Adrenal gland (tissue), 5 donors: ENCODE results near the gene ADAM15.

Experiments
- POLR2A ChIP-seq, 2 donors: fragments of 450-650 bp; IDR thresholded peaks; one replicate each; pipeline ENCODE4 v1.6.1; 2017; ENCODE audit warnings: antibody characterized with exemption in 2 of 2, mild to moderate bottlenecking in 2 of 2, moderate library complexity in 1 of 2
- TF ChIP-seq, protein P1 (sequence below), 6 experiments: fragments of 450-650 bp in 4 of 6; fragments of 200-600 bp in 2 of 6; sonication (generic) in 1 of 6; IDR thresholded peaks; 1 replicate in 5 of 6; 2 replicates in 1 of 6; pipeline versions ENCODE4 v1.5.1 to v1.8.0; 2016 to 2021; ENCODE audit warnings: antibody characterized with exemption in 6 of 6, mild to moderate bottlenecking in 2 of 6, moderate library complexity in 1 of 6
- donor health status: DM: no; HTN: no; CAD: no.

DNA sequence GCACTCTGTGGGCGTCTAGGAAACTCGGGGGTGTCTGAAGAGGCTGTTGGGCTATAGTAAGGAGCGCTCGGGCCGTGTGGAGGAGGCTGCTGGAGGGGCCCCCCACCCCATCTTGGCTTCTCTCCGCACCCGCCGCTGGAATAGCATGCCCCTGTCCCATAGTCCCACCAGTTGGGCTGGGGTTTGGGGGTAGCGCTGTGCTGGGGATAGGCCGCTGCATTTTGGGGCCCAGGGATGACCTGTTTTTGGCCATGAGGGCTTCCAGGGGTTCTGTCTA lies 28.0 kb downstream of the ADAM15 start:
- TF ChIP-seq, protein P1, sequence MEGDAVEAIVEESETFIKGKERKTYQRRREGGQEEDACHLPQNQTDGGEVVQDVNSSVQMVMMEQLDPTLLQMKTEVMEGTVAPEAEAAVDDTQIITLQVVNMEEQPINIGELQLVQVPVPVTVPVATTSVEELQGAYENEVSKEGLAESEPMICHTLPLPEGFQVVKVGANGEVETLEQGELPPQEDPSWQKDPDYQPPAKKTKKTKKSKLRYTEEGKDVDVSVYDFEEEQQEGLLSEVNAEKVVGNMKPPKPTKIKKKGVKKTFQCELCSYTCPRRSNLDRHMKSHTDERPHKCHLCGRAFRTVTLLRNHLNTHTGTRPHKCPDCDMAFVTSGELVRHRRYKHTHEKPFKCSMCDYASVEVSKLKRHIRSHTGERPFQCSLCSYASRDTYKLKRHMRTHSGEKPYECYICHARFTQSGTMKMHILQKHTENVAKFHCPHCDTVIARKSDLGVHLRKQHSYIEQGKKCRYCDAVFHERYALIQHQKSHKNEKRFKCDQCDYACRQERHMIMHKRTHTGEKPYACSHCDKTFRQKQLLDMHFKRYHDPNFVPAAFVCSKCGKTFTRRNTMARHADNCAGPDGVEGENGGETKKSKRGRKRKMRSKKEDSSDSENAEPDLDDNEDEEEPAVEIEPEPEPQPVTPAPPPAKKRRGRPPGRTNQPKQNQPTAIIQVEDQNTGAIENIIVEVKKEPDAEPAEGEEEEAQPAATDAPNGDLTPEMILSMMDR (IDR thresholded peaks at IDR 0.05) = no peak
- TF ChIP-seq POLR2A (IDR thresholded peaks at IDR 0.05) = no peak
